ENCODE results near the gene HK1.

The HK1 gene

GRCh38 chr10:69363666-69364065 lies 85.4 kb downstream of the HK1 start:
- H4K20me1 ChIP-seq (ENCODE audit: insufficient read depth, low read length): no peaks in the 10 kb centered on the region
- no peaks in the 10 kb centered on the region for H3K79me2 ChIP-seq (ENCODE audit: insufficient read depth, low read length)
- H3K9ac ChIP-seq (ENCODE audit: low read length): no peak overlapping the region

GRCh38 chr10:69364232-69364940 lies 86.1 kb downstream of the HK1 start:
- TF ChIP-seq CTCF (IDR thresholded peaks at IDR 0.05; ENCODE audit: low read length) (peak; percentile 19; the same call in 1 of the 2 replicates), EZH2 (IDR thresholded peaks at IDR 0.05; ENCODE audit: borderline replicate concordance, low read length) (no peak)
- H4K20me1 ChIP-seq (ENCODE audit: insufficient read depth, low read length): no peaks in the 10 kb centered on the region
- H3K4me2 ChIP-seq (ENCODE audit: low read length): no peak overlapping the region
- no peaks in the 10 kb centered on the region for H3K9me3 ChIP-seq (ENCODE audit: low read length)
- no peak overlapping the region for H3K27ac ChIP-seq (ENCODE audit: low read depth, low read length, poor library complexity, severe bottlenecking)
- no peak overlapping the region for H2AFZ ChIP-seq (ENCODE audit: low read length)
- no peak overlapping the region for H3K4me3 ChIP-seq (ENCODE audit: low read depth, low read length, poor library complexity, severe bottlenecking)
- no peaks in the 10 kb centered on the region for H3K79me2 ChIP-seq (ENCODE audit: insufficient read depth, low read length)
- H3K27me3 ChIP-seq (ENCODE audit: insufficient read depth, low read length): no peaks in the 10 kb centered on the region
- H3K36me3 ChIP-seq (ENCODE audit: insufficient read depth, low read length): peaks cover 45% of the 10 kb centered on the region
- H3K4me1 ChIP-seq (ENCODE audit: insufficient read depth, low read length, severe bottlenecking): no peaks in the 10 kb centered on the region
- no peaks in the 10 kb centered on the region for H3F3A ChIP-seq (ENCODE audit: insufficient read depth, low read length)
- no peaks in the 10 kb centered on the region for H3K9me2 ChIP-seq (ENCODE audit: low read depth, low read length)
- H3K9ac ChIP-seq (ENCODE audit: low read length): no peak overlapping the region

More at GRCh38 chr10:69363666-69364065, 85.4 kb downstream of the HK1 start:
- H2AFZ ChIP-seq (ENCODE audit: low read length): no peak overlapping the region
- H3F3A ChIP-seq (ENCODE audit: insufficient read depth, low read length): no peaks in the 10 kb centered on the region
- TF ChIP-seq EZH2 (IDR thresholded peaks at IDR 0.05; ENCODE audit: borderline replicate concordance, low read length) (no peak), CTCF (IDR thresholded peaks at IDR 0.05; ENCODE audit: low read length) (no peak)
- H3K9me2 ChIP-seq (ENCODE audit: low read depth, low read length): no peaks in the 10 kb centered on the region
- no peaks in the 10 kb centered on the region for H3K27me3 ChIP-seq (ENCODE audit: insufficient read depth, low read length)
- no peaks in the 10 kb centered on the region for H3K9me3 ChIP-seq (ENCODE audit: low read length)
- H3K4me2 ChIP-seq (ENCODE audit: low read length): no peak overlapping the region
- H3K27ac ChIP-seq (ENCODE audit: low read depth, low read length, poor library complexity, severe bottlenecking): no peak overlapping the region
- H3K4me3 ChIP-seq (ENCODE audit: low read depth, low read length, poor library complexity, severe bottlenecking): no peak overlapping the region
- H3K36me3 ChIP-seq (ENCODE audit: insufficient read depth, low read length): peaks cover 38% of the 10 kb centered on the region; the same call in 1 of the 2 replicates
- H3K4me1 ChIP-seq (ENCODE audit: insufficient read depth, low read length, severe bottlenecking): no peaks in the 10 kb centered on the region

GRCh38 chr10:69366738-69367137 lies 88.4 kb downstream of the HK1 start:
- TF ChIP-seq CTCF (IDR thresholded peaks at IDR 0.05; ENCODE audit: low read length) (no peak), EZH2 (IDR thresholded peaks at IDR 0.05; ENCODE audit: borderline replicate concordance, low read length) (no peak)
- Histone ChIP-seq H3K4me1 (ENCODE audit: insufficient read depth, low read length, severe bottlenecking) (no peaks in the 10 kb centered on the region), H3K4me2 (ENCODE audit: low read length) (no peak overlapping the region), H4K20me1 (ENCODE audit: insufficient read depth, low read length) (no peaks in the 10 kb centered on the region), H3F3A (ENCODE audit: insufficient read depth, low read length) (no peaks in the 10 kb centered on the region), H3K9ac (ENCODE audit: low read length) (no peak overlapping the region), H3K36me3 (ENCODE audit: insufficient read depth, low read length) (peaks cover 59% of the 10 kb centered on the region), H3K79me2 (ENCODE audit: insufficient read depth, low read length) (no peaks in the 10 kb centered on the region), H3K9me2 (ENCODE audit: low read depth, low read length) (no peaks in the 10 kb centered on the region), H3K27me3 (ENCODE audit: insufficient read depth, low read length) (no peaks in the 10 kb centered on the region), H3K27ac (ENCODE audit: low read depth, low read length, poor library complexity, severe bottlenecking) (no peak overlapping the region), H3K9me3 (ENCODE audit: low read length) (no peaks in the 10 kb centered on the region), H2AFZ (ENCODE audit: low read length) (no peak overlapping the region), H3K4me3 (ENCODE audit: low read depth, low read length, poor library complexity, severe bottlenecking) (no peak overlapping the region)
